Mucosa of rectum (tissue), 2 donors: ENCODE measurements around the gene PRKAG3.

Source experiments
- H3K27ac ChIP-seq, 2 donors: one replicate each; pipeline ENCODE4 v1.7.0; 2013; ENCODE audit warnings: inconsistent platforms in 2 of 2, low read depth in 2 of 2, low read length in 2 of 2
- H3K27me3 ChIP-seq, 2 donors: one replicate each; pipeline ENCODE4 v1.7.0; 2013; ENCODE audit warnings: low read length in 2 of 2; ENCODE audit not compliant: control insufficient read depth in 2 of 2, insufficient read depth in 2 of 2
- H3K36me3 ChIP-seq, 2 donors: one replicate each; pipeline ENCODE4 v1.7.0; 2013; ENCODE audit warnings: low read length in 2 of 2; ENCODE audit not compliant: control insufficient read depth in 2 of 2, insufficient read depth in 2 of 2
- H3K4me1 ChIP-seq, 2 donors: one replicate each; pipeline ENCODE4 v1.7.0; 2013; ENCODE audit warnings: low read length in 2 of 2, mild to moderate bottlenecking in 1 of 2; ENCODE audit not compliant: control insufficient read depth in 2 of 2, insufficient read depth in 2 of 2
- H3K4me3 ChIP-seq, 2 donors: one replicate each; pipeline ENCODE4 v1.7.0; 2013; ENCODE audit warnings: low read length in 2 of 2
- H3K9ac ChIP-seq, 2 donors: one replicate each; pipeline ENCODE4 v1.7.0; 2013; ENCODE audit warnings: low read length in 2 of 2, low read depth in 1 of 2, mild to moderate bottlenecking in 1 of 2
- H3K9me3 ChIP-seq, 2 donors: one replicate each; pipeline ENCODE4 v1.7.0; 2013; ENCODE audit warnings: low read length in 2 of 2; ENCODE audit not compliant: control insufficient read depth in 2 of 2
- donor health status: healthy.
- donor health status: Normal muscosa, but diverticular disease.

The PRKAG3 gene

DNA sequence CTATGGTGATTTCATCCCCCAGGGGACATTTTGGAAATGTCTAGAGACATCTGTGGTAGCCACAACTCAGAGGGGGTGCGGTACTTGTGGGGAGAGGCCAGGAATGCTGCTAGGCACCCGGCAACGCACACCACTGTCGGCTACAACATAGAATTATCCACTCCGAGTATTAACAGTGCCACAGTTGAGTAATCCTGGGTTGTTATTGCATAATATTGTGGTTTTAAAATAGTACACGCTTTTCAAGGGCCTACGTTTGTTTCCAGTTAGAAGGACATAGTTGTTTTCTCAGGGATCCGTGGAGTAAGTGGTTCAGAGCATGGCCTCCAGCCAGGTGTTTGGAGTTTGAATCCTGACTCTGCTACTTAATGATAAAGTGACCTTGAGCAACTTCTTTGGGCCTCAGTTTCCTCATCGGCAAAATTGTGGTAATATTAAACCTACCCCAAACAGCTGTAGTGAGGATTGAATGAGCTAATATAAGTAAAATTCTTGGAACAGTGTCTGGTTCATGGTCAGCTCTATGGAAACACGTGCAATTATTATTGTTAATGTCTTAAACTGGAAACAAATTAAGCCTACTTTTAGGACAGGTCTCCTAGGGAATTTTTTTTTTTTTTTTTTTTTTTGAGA lies 25.1 kb downstream of the PRKAG3 start:
- peak overlapping the region in 1 of 2 donors; percentile 14 for H3K27ac ChIP-seq
- H3K4me3 ChIP-seq: no peak overlapping the region
- H3K27me3 ChIP-seq: no peaks in the 10 kb centered on the region
- no peaks in the 10 kb centered on the region for H3K4me1 ChIP-seq
- H3K9ac ChIP-seq: no peak overlapping the region
- H3K36me3 ChIP-seq: no peaks in the 10 kb centered on the region
- H3K9me3 ChIP-seq: peaks cover 0 to 4% of the 10 kb centered on the region in 2 donors

DNA sequence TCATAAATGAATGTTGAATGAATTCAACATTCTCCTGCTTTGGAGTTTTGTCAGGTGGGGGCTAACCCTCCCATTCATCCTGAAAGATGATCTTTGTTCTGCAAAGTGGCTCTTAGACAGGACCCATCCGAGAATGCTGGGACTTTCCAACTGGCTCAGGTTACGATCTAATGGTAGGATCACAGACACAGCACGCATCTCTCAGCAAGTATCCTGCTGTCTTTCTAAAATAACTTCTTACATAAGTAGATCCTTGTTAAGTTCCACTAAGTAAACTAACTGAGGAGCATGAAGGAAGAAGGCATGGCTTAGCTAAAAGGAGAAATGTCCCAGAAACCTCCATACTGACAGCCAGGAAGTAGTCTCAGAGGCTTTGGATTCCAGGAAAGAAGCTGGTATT lies 26.0 kb downstream of the PRKAG3 start:
- Histone ChIP-seq H3K4me1 (no peaks in the 10 kb centered on the region), H3K27me3 (no peaks in the 10 kb centered on the region), H3K4me3 (no peak overlapping the region), H3K9me3 (peaks cover 0 to 4% of the 10 kb centered on the region in 2 donors), H3K27ac (no peak overlapping the region), H3K36me3 (no peaks in the 10 kb centered on the region), H3K9ac (no peak overlapping the region)

DNA sequence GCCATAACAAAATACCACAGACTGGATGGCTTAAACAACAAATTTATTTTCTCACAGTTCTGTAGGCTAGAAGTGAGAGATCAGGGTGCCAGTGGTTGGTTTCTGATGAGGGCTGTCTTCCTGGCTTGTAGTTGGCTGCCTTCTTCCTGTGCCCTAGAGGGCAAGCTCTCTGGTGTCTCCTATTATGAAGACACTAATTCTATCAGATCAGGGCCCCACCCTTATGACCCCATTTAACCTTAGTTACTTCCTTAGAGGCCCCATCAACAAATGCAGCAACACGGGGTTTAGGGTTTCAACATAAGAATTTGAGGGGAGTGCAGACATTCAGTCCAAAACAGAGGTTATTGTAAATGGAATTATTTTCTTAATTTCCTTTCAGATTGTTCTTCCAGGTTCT lies 26.8 kb downstream of the PRKAG3 start:
- Histone ChIP-seq H3K9ac (no peak overlapping the region), H3K4me3 (no peak overlapping the region), H3K9me3 (peaks cover 0 to 4% of the 10 kb centered on the region in 2 donors), H3K27me3 (no peaks in the 10 kb centered on the region), H3K27ac (no peak overlapping the region), H3K36me3 (no peaks in the 10 kb centered on the region), H3K4me1 (no peaks in the 10 kb centered on the region)

DNA sequence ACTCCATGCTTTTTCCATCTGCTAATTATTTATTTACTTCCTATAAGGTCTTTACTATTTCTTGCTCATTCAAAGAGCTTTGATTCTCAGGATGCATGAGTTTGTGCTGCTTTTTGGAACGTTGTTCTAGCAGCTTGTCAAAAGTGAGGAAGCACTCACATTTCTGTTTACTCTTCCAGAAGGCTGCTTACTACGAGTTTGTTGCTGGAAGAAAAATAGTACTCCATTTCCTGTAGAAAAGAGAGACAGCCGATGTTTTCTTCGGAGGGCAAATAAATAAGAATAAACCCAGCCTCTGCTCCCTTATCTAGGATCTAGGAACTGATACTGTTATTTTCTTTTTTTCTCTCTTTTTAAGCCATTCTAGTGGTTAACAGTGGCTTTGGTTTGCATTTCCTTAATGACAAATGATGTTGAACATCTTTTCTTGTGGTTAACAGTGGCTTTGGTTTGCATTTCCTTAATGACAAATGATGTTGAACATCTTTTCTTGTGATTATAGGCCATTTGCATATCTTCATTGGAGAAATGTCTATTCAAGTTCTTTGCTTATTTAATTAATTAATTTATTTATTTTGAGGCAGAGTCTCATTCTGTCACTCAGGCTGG lies 29.1 kb downstream of the PRKAG3 start:
- no peak overlapping the region for H3K4me3 ChIP-seq
- no peak overlapping the region for H3K9ac ChIP-seq
- H3K4me1 ChIP-seq: no peaks in the 10 kb centered on the region
- H3K27ac ChIP-seq: no peak overlapping the region
- H3K36me3 ChIP-seq: no peaks in the 10 kb centered on the region
- no peaks in the 10 kb centered on the region for H3K27me3 ChIP-seq
- peaks cover 0 to 4% of the 10 kb centered on the region in 2 donors for H3K9me3 ChIP-seq

DNA sequence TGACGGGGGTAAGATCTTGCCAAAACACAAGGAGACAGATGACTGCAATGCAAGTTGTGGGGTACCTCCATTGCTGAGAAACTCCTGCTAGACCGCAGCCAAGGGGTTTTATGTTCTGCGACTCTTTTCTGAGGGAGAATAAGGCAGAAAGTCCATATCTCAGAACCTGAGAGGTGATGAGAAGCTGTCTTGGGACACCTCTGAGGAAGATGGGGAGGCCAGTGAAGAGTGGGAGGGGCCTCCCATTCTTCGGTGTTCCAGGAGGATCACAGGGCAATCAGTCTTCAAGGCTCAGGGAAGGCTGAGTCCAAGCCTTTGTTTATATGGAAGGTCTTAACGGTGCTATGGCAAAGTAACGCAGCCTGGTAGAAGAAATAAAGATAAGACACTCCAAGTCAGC lies 31.6 kb downstream of the PRKAG3 start:
- Histone ChIP-seq H3K9ac (no peak overlapping the region), H3K4me1 (no peaks in the 10 kb centered on the region), H3K27me3 (no peaks in the 10 kb centered on the region), H3K36me3 (no peaks in the 10 kb centered on the region), H3K27ac (no peak overlapping the region), H3K4me3 (no peak overlapping the region), H3K9me3 (peaks cover 0 to 3% of the 10 kb centered on the region in 2 donors)

DNA sequence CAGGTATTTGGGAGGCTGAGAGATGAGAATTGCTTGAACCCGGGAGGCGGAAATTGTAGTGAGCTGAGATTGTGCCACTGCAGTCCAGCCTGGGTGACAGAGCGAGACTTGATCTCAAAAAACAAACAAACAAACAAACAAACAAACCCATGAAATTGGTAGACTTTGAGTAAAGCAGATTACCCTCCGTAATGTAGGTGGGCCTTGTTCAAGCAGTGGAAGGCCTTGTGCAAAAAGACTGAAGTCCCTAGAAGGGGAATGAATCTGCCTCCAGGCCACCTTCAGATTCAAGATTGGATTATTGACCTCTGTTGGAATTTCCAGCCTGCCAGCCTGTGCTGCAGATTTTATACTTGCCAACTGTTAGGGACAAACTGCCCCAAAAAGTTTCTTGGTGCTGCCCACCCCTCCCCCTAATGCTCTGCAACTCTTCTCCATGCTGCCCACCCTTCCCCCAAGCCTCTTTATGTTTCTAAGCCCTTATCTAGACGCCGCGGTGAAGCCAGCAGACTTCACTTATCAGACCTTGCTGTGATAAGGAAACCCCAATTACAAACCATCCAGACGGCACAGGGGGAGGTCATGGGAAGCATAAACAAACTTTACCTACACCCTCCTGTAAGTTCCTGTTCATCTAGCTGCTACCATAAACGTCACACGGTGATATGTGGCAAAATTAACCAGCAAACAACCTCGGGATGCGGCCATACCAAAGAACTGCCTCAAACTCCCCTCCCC lies 32.7 kb downstream of the PRKAG3 start:
- H3K9me3 ChIP-seq: no peaks in the 10 kb centered on the region
- H3K27ac ChIP-seq: no peak overlapping the region
- no peaks in the 10 kb centered on the region for H3K27me3 ChIP-seq
- no peaks in the 10 kb centered on the region for H3K36me3 ChIP-seq
- H3K9ac ChIP-seq: no peak overlapping the region
- no peak overlapping the region for H3K4me3 ChIP-seq
- no peaks in the 10 kb centered on the region for H3K4me1 ChIP-seq

DNA sequence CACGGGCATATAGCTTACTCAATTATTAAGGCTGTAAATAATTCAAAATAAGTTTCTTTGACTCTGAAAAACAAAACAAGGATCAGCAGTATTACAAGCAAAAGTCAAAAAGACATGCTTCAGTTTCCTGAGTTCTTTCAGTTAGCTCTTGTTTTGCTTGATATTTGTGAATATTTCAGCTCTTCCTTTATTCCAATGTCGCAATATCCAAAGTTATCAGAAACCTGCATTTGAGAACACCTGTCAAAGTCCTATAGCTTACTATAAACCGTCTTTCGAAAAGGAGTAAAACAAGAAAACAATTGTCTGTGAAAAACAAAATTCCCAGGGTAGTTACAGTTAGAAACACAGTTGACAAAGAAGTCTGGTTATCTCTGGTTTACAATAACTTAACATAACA lies 34.9 kb downstream of the PRKAG3 start:
- H3K27me3 ChIP-seq: no peaks in the 10 kb centered on the region
- no peak overlapping the region for H3K4me3 ChIP-seq
- no peak overlapping the region for H3K9ac ChIP-seq
- H3K27ac ChIP-seq: no peak overlapping the region
- H3K36me3 ChIP-seq: no peaks in the 10 kb centered on the region
- H3K4me1 ChIP-seq: no peaks in the 10 kb centered on the region
- H3K9me3 ChIP-seq: no peaks in the 10 kb centered on the region

DNA sequence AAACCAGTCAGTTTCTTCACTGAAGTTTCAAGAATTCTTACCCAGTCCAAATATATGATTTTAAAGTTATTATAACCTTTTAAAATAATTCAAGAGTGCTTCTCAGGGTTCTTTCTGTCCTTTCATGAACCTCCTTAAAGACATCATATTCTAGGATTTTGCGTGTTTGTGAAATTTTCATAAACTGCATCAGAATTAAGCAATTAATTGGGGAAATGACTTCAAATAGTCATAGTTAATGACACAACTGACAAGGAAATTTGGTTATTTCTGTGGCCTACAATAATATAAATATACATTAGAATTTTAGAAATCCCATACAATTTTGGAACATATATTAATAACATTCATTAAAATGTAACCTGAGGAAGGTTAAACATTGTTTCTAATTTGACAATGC lies 39.2 kb downstream of the PRKAG3 start:
- Histone ChIP-seq H3K36me3 (no peaks in the 10 kb centered on the region), H3K9ac (no peak overlapping the region), H3K27ac (no peak overlapping the region), H3K4me3 (no peak overlapping the region), H3K9me3 (no peaks in the 10 kb centered on the region), H3K4me1 (no peaks in the 10 kb centered on the region), H3K27me3 (no peaks in the 10 kb centered on the region)

DNA sequence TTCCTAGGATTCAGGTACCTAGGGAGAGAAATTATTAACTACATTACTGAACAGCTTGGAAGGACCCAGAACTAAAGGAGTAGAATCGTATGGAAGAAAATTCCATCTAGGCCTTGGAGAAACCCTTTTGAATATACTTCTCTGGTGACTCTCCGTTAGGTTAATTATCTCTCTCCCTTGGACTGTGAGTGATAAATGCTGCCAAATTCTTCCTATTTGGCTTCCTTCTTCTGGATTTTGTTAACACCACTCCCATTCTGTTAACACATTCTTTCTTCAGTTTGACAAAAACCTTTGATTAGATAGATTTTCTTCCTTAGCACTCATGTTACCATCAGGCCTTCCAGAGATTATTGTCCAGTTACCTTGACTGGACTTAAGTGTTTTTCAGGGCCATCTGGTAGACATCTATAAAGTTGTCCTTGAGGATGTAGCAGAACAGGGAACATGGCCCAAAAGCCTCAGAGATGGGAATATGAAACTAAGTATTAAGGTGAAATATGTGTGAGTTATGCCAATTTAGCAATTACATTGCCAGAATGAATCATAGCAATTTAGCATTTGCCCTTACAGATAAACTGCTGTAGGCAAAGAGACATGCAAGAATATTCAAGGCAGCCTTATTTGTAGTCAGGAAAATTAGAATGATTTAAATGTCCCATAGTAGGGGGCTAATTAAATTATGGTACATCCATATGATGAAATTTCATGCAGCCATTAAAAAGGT lies 42.9 kb downstream of the PRKAG3 start:
- H3K27ac ChIP-seq: no peak overlapping the region
- no peak overlapping the region for H3K9ac ChIP-seq
- no peak overlapping the region for H3K4me3 ChIP-seq

DNA sequence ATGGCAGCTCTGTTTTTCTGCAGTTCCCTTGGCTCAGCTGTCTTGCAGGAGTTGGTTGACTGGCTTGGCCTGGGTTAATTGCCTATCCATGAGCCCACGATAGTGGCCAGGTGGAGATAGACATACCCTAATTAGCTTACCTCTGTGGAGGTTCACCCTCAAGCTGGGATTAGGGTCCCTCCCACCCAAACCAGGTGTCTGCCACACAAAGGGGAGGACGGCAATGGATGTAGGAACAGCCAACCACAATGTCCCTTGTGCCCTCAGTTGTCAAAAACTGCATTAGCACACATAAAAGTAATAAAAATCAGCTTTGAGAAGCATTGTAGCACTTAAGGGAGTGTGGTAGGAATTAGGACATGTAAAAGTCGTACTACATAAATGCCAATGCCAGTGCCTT lies 45.5 kb downstream of the PRKAG3 start:
- H3K4me3 ChIP-seq: no peak overlapping the region
- H3K9ac ChIP-seq: no peak overlapping the region
- peaks cover 0 to 1% of the 10 kb centered on the region in 2 donors for H3K27me3 ChIP-seq
- no peak overlapping the region for H3K27ac ChIP-seq
- H3K4me1 ChIP-seq: peaks cover 4 to 14% of the 10 kb centered on the region in 2 donors
- no peaks in the 10 kb centered on the region for H3K9me3 ChIP-seq
- H3K36me3 ChIP-seq: no peaks in the 10 kb centered on the region

More for the DNA sequence above, 42.9 kb downstream of the PRKAG3 start:
- Histone ChIP-seq H3K36me3 (no peaks in the 10 kb centered on the region), H3K4me1 (peaks cover 3 to 5% of the 10 kb centered on the region in 2 donors), H3K9me3 (no peaks in the 10 kb centered on the region), H3K27me3 (peaks cover 0 to 1% of the 10 kb centered on the region in 2 donors)
